ENCODE measurements around the gene RPL37A.

DNA sequence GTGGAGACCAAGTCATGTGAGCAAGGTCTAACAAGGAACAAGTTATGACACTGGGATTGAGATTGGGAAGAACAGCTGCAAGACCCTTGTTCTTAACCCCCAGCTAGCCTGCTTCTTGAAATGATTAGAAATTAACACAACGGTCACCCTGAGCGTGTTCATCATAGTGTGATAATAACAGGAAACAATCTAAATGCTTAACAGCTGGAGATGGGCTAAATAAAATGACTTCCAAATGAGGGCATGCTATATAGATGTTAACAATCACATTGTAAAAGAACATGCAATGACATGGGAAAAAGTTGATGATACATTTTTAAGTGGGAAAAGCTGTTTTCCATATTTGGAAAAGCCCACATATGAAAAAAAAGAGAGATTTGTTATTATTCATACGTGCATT lies 47.6 kb downstream of the RPL37A start:
- no peak for TF ChIP-seq POLR2AphosphoS5 (IDR thresholded peaks at IDR 0.05; ENCODE audit: low read depth, low read length)
- TF ChIP-seq POLR2A (IDR thresholded peaks at IDR 0.05; ENCODE audit: low read depth, low read length): no peak
- TF ChIP-seq TAF1 (IDR thresholded peaks at IDR 0.05; ENCODE audit: borderline replicate concordance, low read depth, low read length): no peak
